ENCODE data around the gene PLEKHJ1. TPM values are rescaled to one million over a fixed set of nuclear protein-coding genes. Genes with fewer than 3 reads are reported as not detected.

PLEKHJ1 gene
- total RNA-seq, 1 experiment from 2014 or later, result 44.5 TPM

GRCh38 chr19:2195914-2196313 is 40.2 kb downstream of the PLEKHJ1 start:
- in situ Hi-C loops (cut with HindIII; ENCODE audit: low pct_unique_long_range_greater_than_20kb, low sequenced_read_pairs), result no loop called here
- DNase-seq (ENCODE audit: low read depth, low spot score), result no peak

- in situ Hi-C loops (cut with HindIII; ENCODE audit: low pct_unique_long_range_greater_than_20kb, low sequenced_read_pairs), result no loop called here
- DNase-seq (ENCODE audit: low read depth, low spot score), result no peak
Measured at GRCh38 chr19:2195361-2195760, 40.8 kb downstream of the PLEKHJ1 start.

- in situ Hi-C loops (cut with HindIII; ENCODE audit: low pct_unique_long_range_greater_than_20kb, low sequenced_read_pairs), result no loop called here
- no peak for DNase-seq (ENCODE audit: low read depth, low spot score)
Measured at GRCh38 chr19:2194513-2195078, 41.5 kb downstream of the PLEKHJ1 start.

DNA sequence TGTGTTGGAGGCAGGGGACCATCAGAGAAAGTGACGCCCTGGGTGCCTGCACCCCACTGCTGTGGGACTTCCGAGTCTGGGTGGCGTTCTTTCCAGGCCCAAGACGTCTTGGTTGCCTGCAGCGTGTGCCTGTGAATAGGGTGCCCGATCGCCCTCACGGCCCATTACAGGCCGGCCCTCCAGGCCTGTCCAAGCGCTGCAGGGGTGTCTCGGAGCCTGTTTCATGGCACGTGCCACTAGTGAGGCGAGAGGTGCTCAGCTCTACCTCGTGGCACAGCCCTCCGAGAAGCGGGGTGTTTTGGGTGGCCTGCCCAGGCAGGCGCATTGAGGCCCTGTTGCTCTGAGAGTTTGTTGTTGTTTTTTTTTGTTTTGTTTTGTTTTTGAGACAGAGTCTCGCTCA is 42.3 kb downstream of the PLEKHJ1 start:
- in situ Hi-C loops (cut with HindIII; ENCODE audit: low pct_unique_long_range_greater_than_20kb, low sequenced_read_pairs), result no loop called here

DNA sequence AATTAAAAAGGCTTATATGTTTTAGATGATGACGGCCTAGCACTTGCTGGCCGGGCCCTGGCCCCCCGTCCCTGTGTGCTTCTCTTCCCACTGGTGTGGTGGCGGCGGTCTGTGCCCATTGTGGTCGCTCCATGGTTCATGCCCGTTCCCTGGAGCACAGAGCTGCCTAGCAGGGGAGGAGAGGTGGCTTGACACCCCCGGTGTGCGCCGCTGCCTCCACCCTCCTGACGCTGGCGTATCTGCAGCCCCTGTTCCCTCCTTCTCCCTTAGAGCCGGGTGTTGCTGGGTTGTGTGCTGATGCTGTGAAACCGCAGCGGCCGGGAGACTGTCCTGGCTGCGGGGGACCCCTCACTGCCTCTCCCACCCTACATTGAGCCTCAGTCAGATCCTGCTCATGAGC is 43.3 kb downstream of the PLEKHJ1 start:
- in situ Hi-C loops (cut with HindIII; ENCODE audit: low pct_unique_long_range_greater_than_20kb, low sequenced_read_pairs), result no loop called here
- DNase-seq (ENCODE audit: low read depth, low spot score), result no peak

More for the DNA sequence above, 42.3 kb downstream of the PLEKHJ1 start:
- no peak for DNase-seq (ENCODE audit: low read depth, low spot score)

DNA sequence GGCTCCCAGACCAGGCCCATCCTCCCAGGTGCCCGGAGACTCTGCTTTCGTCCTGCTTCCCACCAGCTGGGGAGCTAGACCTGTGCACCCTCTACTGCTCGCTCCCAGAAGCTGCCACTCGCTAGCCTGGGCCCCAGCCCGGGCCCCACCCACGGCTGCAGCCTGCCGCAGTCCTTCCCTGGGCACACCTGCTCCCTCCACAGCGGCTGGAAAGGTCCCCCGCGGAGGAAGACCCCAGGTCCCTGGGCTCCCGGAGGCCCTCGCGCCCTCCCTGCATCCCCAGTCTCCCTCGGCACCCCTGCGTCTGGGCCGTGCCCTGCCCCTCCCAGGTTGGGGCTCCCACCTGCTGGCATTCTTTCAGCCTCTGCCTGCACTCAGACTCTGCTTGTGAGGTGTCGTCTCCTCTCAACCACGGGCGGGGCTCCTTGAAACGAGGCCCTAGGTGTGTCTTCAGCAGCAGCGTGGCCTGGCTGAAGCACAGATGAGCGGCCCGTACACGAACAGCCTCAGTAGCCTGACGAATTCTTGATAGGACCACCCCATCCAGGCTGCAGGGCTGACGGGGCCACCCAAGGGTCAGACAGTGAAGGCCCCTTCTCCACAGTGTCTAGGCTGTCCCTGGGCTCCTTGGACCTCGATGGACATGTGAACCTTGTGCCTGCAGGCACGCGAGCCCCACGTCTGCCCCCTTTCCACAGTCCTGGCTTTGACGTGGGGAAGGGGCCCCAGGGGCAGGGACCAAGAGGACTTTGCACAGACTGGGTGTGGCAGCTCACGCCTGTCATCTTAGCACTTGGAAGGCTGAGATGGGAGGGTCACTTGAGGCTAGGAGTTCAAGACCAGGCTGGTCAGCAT is 44.4 kb downstream of the PLEKHJ1 start:
- no peak for DNase-seq (ENCODE audit: low read depth, low spot score)
- in situ Hi-C loops (cut with HindIII; ENCODE audit: low pct_unique_long_range_greater_than_20kb, low sequenced_read_pairs), result no loop called here

GRCh38 chr19:2190848-2191455 is 45.2 kb downstream of the PLEKHJ1 start:
- in situ Hi-C loops (cut with HindIII; ENCODE audit: low pct_unique_long_range_greater_than_20kb, low sequenced_read_pairs), result no loop called here
- DNase-seq (ENCODE audit: low read depth, low spot score), result no peak

DNA sequence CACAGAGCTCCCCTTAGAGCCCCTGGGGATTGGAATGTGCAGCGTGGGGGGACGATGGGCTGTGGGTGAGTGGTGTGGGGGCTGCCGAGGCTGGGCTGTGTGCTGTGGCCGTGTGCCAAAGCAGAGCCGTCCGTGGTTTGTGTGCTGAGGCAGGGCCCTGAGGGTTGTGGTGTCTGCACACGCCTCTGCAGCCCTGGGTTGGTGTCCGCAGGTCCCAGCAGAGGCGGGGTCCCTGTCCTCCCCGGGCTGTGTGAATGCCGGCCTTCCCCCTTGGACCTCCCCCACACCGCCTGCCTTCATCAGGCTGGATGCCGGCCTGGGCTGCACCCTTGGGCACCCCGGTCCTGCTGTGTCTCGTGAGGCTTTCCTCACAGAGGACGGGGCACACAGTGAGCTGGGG is 46.2 kb downstream of the PLEKHJ1 start:
- in situ Hi-C loops (cut with HindIII; ENCODE audit: low pct_unique_long_range_greater_than_20kb, low sequenced_read_pairs), result no loop called here
- no peak for DNase-seq (ENCODE audit: low read depth, low spot score)

DNA sequence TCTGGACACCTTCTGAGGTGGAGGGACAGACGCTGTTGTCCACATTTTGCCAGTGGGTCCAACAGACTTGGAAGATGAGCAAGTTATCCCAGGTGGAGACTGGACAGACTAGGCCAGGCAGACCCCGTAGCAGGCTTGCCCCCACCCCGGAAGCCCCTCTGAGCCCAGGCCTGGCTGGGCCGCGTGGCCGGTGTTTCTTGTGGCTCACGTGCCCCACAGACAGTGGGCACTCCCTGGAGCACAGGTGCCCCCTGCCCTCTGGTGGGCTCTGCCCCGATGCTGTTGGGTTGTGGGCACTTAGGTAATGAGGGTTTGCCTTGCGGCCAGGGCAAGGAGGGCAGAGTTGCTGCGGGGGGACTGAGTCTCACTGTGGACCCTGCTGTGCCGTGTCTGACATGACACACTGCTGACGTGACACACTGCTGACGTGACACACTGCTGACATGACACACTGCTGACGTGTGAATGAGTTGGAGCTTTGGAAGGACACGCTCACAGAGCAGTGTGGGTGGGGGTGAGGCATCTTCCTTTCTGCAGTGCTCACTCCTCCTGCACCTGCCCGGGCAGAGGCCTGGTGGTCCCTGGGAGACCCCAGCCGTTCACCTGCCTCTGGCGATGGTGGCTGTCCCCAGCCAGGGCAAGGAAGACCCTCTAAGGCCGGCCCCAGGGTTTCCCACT is 47.3 kb downstream of the PLEKHJ1 start:
- in situ Hi-C loops (cut with HindIII; ENCODE audit: low pct_unique_long_range_greater_than_20kb, low sequenced_read_pairs), result no loop called here

GRCh38 chr19:2187159-2187558 is 49.0 kb downstream of the PLEKHJ1 start:
- in situ Hi-C loops (cut with HindIII; ENCODE audit: low pct_unique_long_range_greater_than_20kb, low sequenced_read_pairs), result no loop called here
- DNase-seq (ENCODE audit: low read depth, low spot score), result no peak

More for the DNA sequence above, 47.3 kb downstream of the PLEKHJ1 start:
- no peak for DNase-seq (ENCODE audit: low read depth, low spot score)

GRCh38 chr19:2186071-2186846 is 49.9 kb downstream of the PLEKHJ1 start:
- in situ Hi-C loops (cut with HindIII; ENCODE audit: low pct_unique_long_range_greater_than_20kb, low sequenced_read_pairs), result no loop called here
- DNase-seq (ENCODE audit: low read depth, low spot score), result no peak

DNA sequence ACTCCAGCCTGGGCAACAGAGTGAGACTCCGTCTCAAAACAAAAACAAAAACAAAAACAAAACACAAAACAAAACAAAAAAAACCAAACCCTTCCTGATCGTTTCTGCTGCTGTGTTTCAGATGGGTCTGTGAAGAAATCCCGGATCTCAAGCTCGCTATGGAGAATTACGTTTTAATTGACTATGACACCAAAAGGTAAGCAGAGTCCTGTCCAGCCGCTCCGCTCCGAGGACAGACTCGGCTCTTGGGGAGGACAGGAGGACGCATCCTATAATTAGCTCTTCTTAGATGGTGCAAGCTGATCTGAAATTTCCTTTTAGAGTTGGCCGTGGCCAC is 50.4 kb downstream of the PLEKHJ1 start:
- no peak for DNase-seq (ENCODE audit: low read depth, low spot score)
- in situ Hi-C loops (cut with HindIII; ENCODE audit: low pct_unique_long_range_greater_than_20kb, low sequenced_read_pairs), result no loop called here

DNA sequence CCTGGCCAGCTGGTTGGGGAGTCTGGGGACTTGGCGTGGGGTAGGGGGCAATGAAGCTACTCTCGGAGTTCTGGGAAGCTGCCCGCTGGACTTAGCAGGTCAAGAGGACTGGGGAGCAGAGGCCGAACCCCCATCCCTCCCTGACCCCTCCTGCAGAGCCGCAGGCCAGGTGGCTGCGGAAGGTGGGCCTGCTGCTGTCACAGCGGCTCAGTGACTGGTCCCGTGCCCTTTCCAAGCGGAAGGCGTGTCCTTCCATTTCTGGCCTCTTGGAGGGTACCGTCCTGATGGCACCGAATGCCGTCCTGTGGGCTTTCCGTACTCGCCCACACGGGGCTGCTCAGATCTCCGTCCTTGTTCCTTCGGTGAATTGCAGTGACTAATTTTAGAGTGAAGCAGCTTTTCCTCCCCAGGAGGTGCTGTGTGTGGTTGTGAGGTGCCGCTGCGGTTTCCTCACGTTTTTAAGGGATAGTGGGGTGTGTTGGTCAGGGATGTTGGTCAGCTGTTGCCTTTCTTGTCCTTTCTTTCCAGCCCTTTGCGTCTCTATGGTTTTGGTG is 51.6 kb downstream of the PLEKHJ1 start:
- in situ Hi-C loops (cut with HindIII; ENCODE audit: low pct_unique_long_range_greater_than_20kb, low sequenced_read_pairs), result no loop called here
- DNase-seq (ENCODE audit: low read depth, low spot score), result no peak

Small RNAs within 50 kb of the gene (small RNA-seq; reads per million reads assigned to genes)
- gene MIR1227, result 0 reads per million in 2 experiments

Other genes with a start within 250 kb of the PLEKHJ1 start
- gene BTBD2, start 220.6 kb downstream of the PLEKHJ1 start, total RNA-seq (2014; rRNA removed; shearing (Covaris generic)), result 30.2 and 34.5 TPM in 2 replicates
- 19.1 and 22.2 TPM in 2 replicates for gene MKNK2, start 185.1 kb downstream of the PLEKHJ1 start, total RNA-seq (2014; rRNA removed; shearing (Covaris generic))
- 5.0 and 5.1 TPM in 2 replicates for gene MOB3A, start 140.0 kb downstream of the PLEKHJ1 start, total RNA-seq (2014; rRNA removed; shearing (Covaris generic))
- gene IZUMO4, start 139.4 kb downstream of the PLEKHJ1 start, total RNA-seq (2014; rRNA removed; shearing (Covaris generic)), result 0.40 TPM in 1 of 2 replicates, not detected in the other
- gene AP3D1, start 84.8 kb downstream of the PLEKHJ1 start, total RNA-seq (2014; rRNA removed; shearing (Covaris generic)), result 114 and 131 TPM in 2 replicates
- 2.1 and 3.8 TPM in 2 replicates for gene DOT1L, start 72.4 kb downstream of the PLEKHJ1 start, total RNA-seq (2014; rRNA removed; shearing (Covaris generic))
- 14.6 and 15.6 TPM in 2 replicates for gene SF3A2, start 495 bp upstream of the PLEKHJ1 start, total RNA-seq (2014; rRNA removed; shearing (Covaris generic))
- 1.5 and 1.6 TPM in 2 replicates for gene AMH, start 13.0 kb upstream of the PLEKHJ1 start, total RNA-seq (2014; rRNA removed; shearing (Covaris generic))
- gene JSRP1, start 20.1 kb upstream of the PLEKHJ1 start, total RNA-seq (2014; rRNA removed; shearing (Covaris generic)), result 0.19 and 0.29 TPM in 2 replicates
- not detected in 2 replicates for gene PEAK3, start 45.8 kb upstream of the PLEKHJ1 start, total RNA-seq (2014; rRNA removed; shearing (Covaris generic))
- gene LINGO3, start 71.8 kb upstream of the PLEKHJ1 start, total RNA-seq (2014; rRNA removed; shearing (Covaris generic)), result 0.08 TPM in 1 of 2 replicates, not detected in the other
- gene LSM7, start 92.3 kb upstream of the PLEKHJ1 start, total RNA-seq (2014; rRNA removed; shearing (Covaris generic)), result 121 and 128 TPM in 2 replicates
- gene SPPL2B, start 92.4 kb upstream of the PLEKHJ1 start, total RNA-seq (2014; rRNA removed; shearing (Covaris generic)), result 8.2 and 8.8 TPM in 2 replicates
- not detected in 2 replicates for gene TMPRSS9, start 123.9 kb upstream of the PLEKHJ1 start, total RNA-seq (2014; rRNA removed; shearing (Covaris generic))
- gene TIMM13, start 191.3 kb upstream of the PLEKHJ1 start, total RNA-seq (2014; rRNA removed; shearing (Covaris generic)), result 48.9 and 52.3 TPM in 2 replicates
- 52.1 and 52.6 TPM in 2 replicates for gene LMNB2, start 220.6 kb upstream of the PLEKHJ1 start, total RNA-seq (2014; rRNA removed; shearing (Covaris generic))
- 4.0 TPM in 2 replicates for gene GADD45B, start 239.8 kb upstream of the PLEKHJ1 start, total RNA-seq (2014; rRNA removed; shearing (Covaris generic))